Measurements from ENCODE around the gene HAS3. TPM values are rescaled to one million over a fixed set of nuclear protein-coding genes. Genes with fewer than 3 reads are reported as not detected.
A peak's percentile ranks its signal among the peaks of the same experiment; 100 is the strongest.

HAS3 gene
- total RNA-seq, 2 donors from 2014 or later, result 1.8 to 2.7 TPM

GRCh38 chr16:69131167-69131838 is 25.9 kb downstream of the HAS3 start:
- DNase-seq (ENCODE audit: low spot score) (no peak), ATAC-seq (ENCODE audit: insufficient number of reproducible peaks, low FRiP score, low read depth) (no peak)
- Histone ChIP-seq H3K4me3 (peak overlapping the region; percentile 96), H3K27me3 (replicated peaks; ENCODE audit: insufficient read depth) (no peaks in the 10 kb centered on the region), H3K9me3 (no peaks in the 10 kb centered on the region), H3K4me1 (ENCODE audit: control insufficient read depth in 1 of 2, low read depth in 2 of 2) (peaks cover 8 to 26% of the 10 kb centered on the region in 2 donors), H3K27ac (peak overlapping the region; percentile 77 to 90), H3K36me3 (no peaks in the 10 kb centered on the region)
- TF ChIP-seq, protein P1, sequence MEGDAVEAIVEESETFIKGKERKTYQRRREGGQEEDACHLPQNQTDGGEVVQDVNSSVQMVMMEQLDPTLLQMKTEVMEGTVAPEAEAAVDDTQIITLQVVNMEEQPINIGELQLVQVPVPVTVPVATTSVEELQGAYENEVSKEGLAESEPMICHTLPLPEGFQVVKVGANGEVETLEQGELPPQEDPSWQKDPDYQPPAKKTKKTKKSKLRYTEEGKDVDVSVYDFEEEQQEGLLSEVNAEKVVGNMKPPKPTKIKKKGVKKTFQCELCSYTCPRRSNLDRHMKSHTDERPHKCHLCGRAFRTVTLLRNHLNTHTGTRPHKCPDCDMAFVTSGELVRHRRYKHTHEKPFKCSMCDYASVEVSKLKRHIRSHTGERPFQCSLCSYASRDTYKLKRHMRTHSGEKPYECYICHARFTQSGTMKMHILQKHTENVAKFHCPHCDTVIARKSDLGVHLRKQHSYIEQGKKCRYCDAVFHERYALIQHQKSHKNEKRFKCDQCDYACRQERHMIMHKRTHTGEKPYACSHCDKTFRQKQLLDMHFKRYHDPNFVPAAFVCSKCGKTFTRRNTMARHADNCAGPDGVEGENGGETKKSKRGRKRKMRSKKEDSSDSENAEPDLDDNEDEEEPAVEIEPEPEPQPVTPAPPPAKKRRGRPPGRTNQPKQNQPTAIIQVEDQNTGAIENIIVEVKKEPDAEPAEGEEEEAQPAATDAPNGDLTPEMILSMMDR (IDR thresholded peaks at IDR 0.05), result no peak

GRCh38 chr16:69131839-69132423 is 26.5 kb downstream of the HAS3 start:
- Histone ChIP-seq H3K27ac (peak overlapping the region; percentile 77 to 90), H3K4me3 (peak overlapping the region; percentile 96), H3K9me3 (no peaks in the 10 kb centered on the region), H3K27me3 (replicated peaks; ENCODE audit: insufficient read depth) (no peaks in the 10 kb centered on the region), H3K36me3 (peaks cover 4% of the 10 kb centered on the region), H3K4me1 (ENCODE audit: control insufficient read depth in 1 of 2, low read depth in 2 of 2) (peaks cover 8 to 26% of the 10 kb centered on the region in 2 donors)
- ATAC-seq (ENCODE audit: insufficient number of reproducible peaks, low FRiP score, low read depth) (peak; percentile 66), DNase-seq (ENCODE audit: low spot score) (peak; percentile 27)
- TF ChIP-seq, protein P1 (IDR thresholded peaks at IDR 0.05), result no peak

DNA sequence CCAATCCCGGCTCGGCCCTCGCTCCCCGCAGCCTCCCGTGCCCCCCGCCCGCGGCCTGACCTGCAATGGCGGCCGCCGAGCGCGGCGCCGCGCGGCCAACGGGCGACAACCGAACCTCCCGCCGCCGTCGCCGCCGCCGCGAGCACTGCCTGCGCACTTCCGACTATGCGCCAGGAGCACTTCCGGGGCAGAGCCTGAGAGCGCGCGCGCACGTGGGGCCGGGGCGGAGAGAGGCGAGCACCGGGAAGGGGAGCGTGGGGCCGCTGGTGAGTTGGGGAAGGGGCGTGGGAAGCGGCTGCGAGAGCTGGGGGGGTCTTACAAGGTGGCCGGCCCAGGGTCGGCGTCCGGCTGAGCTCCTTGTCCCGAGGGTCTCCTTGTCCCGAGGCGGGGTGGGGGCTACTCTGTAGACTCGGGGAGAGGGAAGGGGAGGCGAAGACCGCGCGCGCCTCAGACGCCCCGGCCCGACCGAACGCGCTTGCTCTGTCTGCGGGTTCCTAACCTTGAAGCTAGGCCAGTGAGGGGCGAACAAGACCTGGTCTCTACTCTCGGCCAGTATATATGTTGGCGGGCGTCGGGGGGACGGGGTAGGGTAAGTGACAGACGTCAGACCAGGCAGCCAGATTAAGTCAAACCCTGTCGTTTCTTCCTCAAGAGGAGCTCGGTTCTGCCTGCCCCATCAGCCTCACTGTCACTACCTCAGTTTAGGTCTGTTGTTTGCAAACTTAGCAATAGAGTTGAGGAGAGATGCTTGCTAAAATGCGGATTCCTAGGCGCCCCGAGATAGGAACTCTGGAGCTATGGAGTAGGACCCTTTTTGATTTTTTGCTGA is 27.2 kb downstream of the HAS3 start, which contains the start of the genes CHTF8 and UTP4:
Gene CHTF8 (minus strand): TSS at position 165 of the 829 bp plus-strand sequence. CDS start 11,130 bp downstream, outside the sequence.
Gene UTP4 (plus strand): TSS at position 226 of the 829 bp plus-strand sequence. CDS start 811 bp downstream, outside the sequence.
- H3K36me3 ChIP-seq, result peaks cover 8% of the 10 kb centered on the region
- TF ChIP-seq, protein P1 (IDR thresholded peaks at IDR 0.05), result no peak
- peak within 1 kb of the TSS; percentile 77 to 90 for H3K27ac ChIP-seq
- ATAC-seq (ENCODE audit: insufficient number of reproducible peaks, low FRiP score, low read depth) (peak; percentile 66), DNase-seq (ENCODE audit: low spot score) (peak; percentile 38)
- H3K4me1 ChIP-seq (ENCODE audit: control insufficient read depth in 1 of 2, low read depth in 2 of 2), result peaks cover 8 to 26% of the 10 kb centered on the region in 2 donors
- H3K27me3 ChIP-seq (replicated peaks; ENCODE audit: insufficient read depth), result no peaks in the 10 kb centered on the region
- H3K9me3 ChIP-seq, result no peaks in the 10 kb centered on the region
- H3K4me3 ChIP-seq, result peak within 1 kb of the TSS; percentile 96

GRCh38 chr16:69133373-69133954 is 28.0 kb downstream of the HAS3 start:
- no peaks in the 10 kb centered on the region for H3K27me3 ChIP-seq (replicated peaks; ENCODE audit: insufficient read depth)
- peak overlapping the region; percentile 96 for H3K4me3 ChIP-seq
- DNase-seq (ENCODE audit: low spot score) (no peak), ATAC-seq (ENCODE audit: insufficient number of reproducible peaks, low FRiP score, low read depth) (no peak)
- H3K9me3 ChIP-seq, result no peaks in the 10 kb centered on the region
- TF ChIP-seq, protein P1 (IDR thresholded peaks at IDR 0.05), result no peak
- peaks cover 8 to 26% of the 10 kb centered on the region in 2 donors for H3K4me1 ChIP-seq (ENCODE audit: control insufficient read depth in 1 of 2, low read depth in 2 of 2)
- no peak overlapping the region for H3K27ac ChIP-seq
- peaks cover 10% of the 10 kb centered on the region for H3K36me3 ChIP-seq

Measured in thoracic aorta (tissue), 2 donors.